T-helper 2 cell treated with Interferon-gamma antibody and Interleukin-4, amounts not matched to agents 100 ng/mL and 5 ng/mL, for 36 hours (primary cell): Measurements from ENCODE around the gene DCAF4L1. TPM values are rescaled to one million over a fixed set of nuclear protein-coding genes. Genes with fewer than 3 reads are reported as not detected.

ENCODE experiments used
- intact Hi-C: fragments of 100-400 bp; cut with micrococcal nuclease; formaldehyde crosslinking; loops from one replicate; pipeline ENCODE4 v1.15.1; 2023
- total RNA-seq: library from RNA; stranded (reverse); gene quantifications from 2 replicates; pipeline ENCODE4 v1.2.3, GENCODE V29; 2022

Gene DCAF4L1
- total RNA-seq, result 0.16 and 0.32 TPM in 2 replicates

GRCh38 chr4:41981456-41981855, at the start of gene DCAF4L1:
DCAF4L1 (plus strand) TSS chr4:41981756; CDS start chr4:41981793, 37 bp downstream.
- intact Hi-C loops, result no loop called here

- intact Hi-C loops, result no loop called here
Observed at GRCh38 chr4:41932988-41933387, 48.6 kb upstream of the DCAF4L1 start.

GRCh38 chr4:41933997-41934503, 47.5 kb upstream of the DCAF4L1 start:
- intact Hi-C loops, result no loop called here

- intact Hi-C loops, result no loop called here
Observed at GRCh38 chr4:41934514-41934900, 47.0 kb upstream of the DCAF4L1 start.

- intact Hi-C loops, result loop anchor here (1.0 kb wide), 1 partner anchor 55 kb away; the partner anchor contains the start of gene SLC30A9
Observed at GRCh38 chr4:41934901-41935651, 46.5 kb upstream of the DCAF4L1 start, which contains the start of gene TMEM33. TMEM33 (plus strand) TSS chr4:41935429; CDS start chr4:41935485, 56 bp downstream.

- intact Hi-C loops, result loop anchor here (1.0 kb wide), 1 partner anchor 55 kb away; the partner anchor contains the start of gene SLC30A9
Observed at GRCh38 chr4:41935652-41936021, 45.9 kb upstream of the DCAF4L1 start.

GRCh38 chr4:41939016-41939626, 42.4 kb upstream of the DCAF4L1 start:
- intact Hi-C loops, result no loop called here

- intact Hi-C loops, result no loop called here
Observed at GRCh38 chr4:41940834-41941233, 40.7 kb upstream of the DCAF4L1 start.

- intact Hi-C loops, result no loop called here
Observed at GRCh38 chr4:41943506-41943905, 38.0 kb upstream of the DCAF4L1 start.

GRCh38 chr4:41944089-41944488, 37.5 kb upstream of the DCAF4L1 start:
- intact Hi-C loops, result no loop called here

GRCh38 chr4:41949531-41949930, 32.0 kb upstream of the DCAF4L1 start:
- intact Hi-C loops, result no loop called here

- intact Hi-C loops, result no loop called here
Observed at GRCh38 chr4:41957634-41958033, 23.9 kb upstream of the DCAF4L1 start.

GRCh38 chr4:41963105-41963504, 18.5 kb upstream of the DCAF4L1 start:
- intact Hi-C loops, result no loop called here

- intact Hi-C loops, result no loop called here
Observed at GRCh38 chr4:41964401-41964800, 17.2 kb upstream of the DCAF4L1 start.

- intact Hi-C loops, result no loop called here
Observed at GRCh38 chr4:41967392-41967791, 14.2 kb upstream of the DCAF4L1 start.

GRCh38 chr4:41969671-41970070, 11.9 kb upstream of the DCAF4L1 start:
- intact Hi-C loops, result no loop called here

- intact Hi-C loops, result no loop called here
Observed at GRCh38 chr4:41975341-41975740, 6.2 kb upstream of the DCAF4L1 start.

GRCh38 chr4:41976775-41977516, 4.6 kb upstream of the DCAF4L1 start:
- intact Hi-C loops, result no loop called here

GRCh38 chr4:41977709-41978108, 3.8 kb upstream of the DCAF4L1 start:
- intact Hi-C loops, result no loop called here

GRCh38 chr4:41982716-41983115, 1.2 kb downstream of the DCAF4L1 start:
- intact Hi-C loops, result no loop called here

- intact Hi-C loops, result no loop called here
Observed at GRCh38 chr4:41985151-41985550, 3.6 kb downstream of the DCAF4L1 start.

- intact Hi-C loops, result loop anchor here (1.0 to 2.0 kb wide), 2 partner anchors 55 to 667 kb away; partner anchors contain the start of genes ATP8A1 and TMEM33
Observed at GRCh38 chr4:41989994-41990364, 8.4 kb downstream of the DCAF4L1 start.
